Thyroid gland (tissue), 4 donors: ENCODE measurements around the gene PIK3CG. TPM values are rescaled to one million over a fixed set of nuclear protein-coding genes. Genes with fewer than 3 reads are reported as not detected.
"Not testable (repeated sequence)": the region's sequence is repeated elsewhere in the genome, so short reads cannot be mapped to it uniquely, and the experiment has no call there.

ENCODE experiments used
- DNase-seq, 2 donors: peaks; one replicate each; pipeline ENCODE4 v3.0.0-alpha.2; 2019
- H3K27ac ChIP-seq, 3 donors: fragments of 200-600 bp; sonication (generic); 1 replicate in 2 of 3; 2 replicates in 1 of 3; pipeline ENCODE4 v1.5.1; 2016 to 2019; ENCODE audit warnings: mild to moderate bottlenecking in 1 of 3, moderate library complexity in 1 of 3
- H3K27me3 ChIP-seq: fragments of 200-600 bp; sonication (generic); one replicate; pipeline ENCODE4 v1.5.1; 2019
- H3K36me3 ChIP-seq, 2 donors: fragments of 200-600 bp; sonication (generic); one replicate each; pipeline ENCODE4 v1.5.1; 2016 to 2019
- H3K4me1 ChIP-seq, 2 donors: fragments of 200-600 bp; sonication (generic); one replicate each; pipeline ENCODE4 v1.5.1; 2017 to 2019
- H3K4me3 ChIP-seq, 3 donors: fragments of 200-600 bp; sonication (generic); replicated peaks in 1 of 3; 1 replicate in 2 of 3; 2 replicates in 1 of 3; pipeline ENCODE4 v1.5.1; 2016; ENCODE audit warnings: mild to moderate bottlenecking in 1 of 3
- H3K9me3 ChIP-seq: fragments of 200-600 bp; sonication (generic); one replicate; pipeline ENCODE4 v1.5.1; 2017
- CTCF ChIP-seq, 6 experiments: fragments of 200-600 bp in 3 of 6; fragments of 450-650 bp in 3 of 6; sonication (generic) in 3 of 6; IDR thresholded peaks; one replicate each; pipeline ENCODE4 v1.5.1; 2016 to 2019; ENCODE audit warnings: antibody characterized with exemption in 6 of 6, mild to moderate bottlenecking in 2 of 6, inconsistent platforms in 1 of 6, moderate library complexity in 1 of 6
- POLR2A ChIP-seq, 2 donors: fragments of 450-650 bp; IDR thresholded peaks; one replicate each; pipeline ENCODE4 v1.6.1; 2017; ENCODE audit warnings: antibody characterized with exemption in 2 of 2, mild to moderate bottlenecking in 2 of 2, moderate library complexity in 1 of 2
- WGBS, 2 donors: methylation state at CpG; one replicate each; pipeline ENCODE4 v1.1.5; 2017; 5-methylcytosine and 5-hydroxymethylcytosine counted together
- intact Hi-C: fragments of 100-400 bp; cut with DNase I; formaldehyde crosslinking; loops from one replicate; pipeline ENCODE4 v1.15.1; 2023
- total RNA-seq, 4 donors: library from RNA; depleted of rRNA; stranded (reverse); fragments of >200 nt; gene quantifications; one replicate each; pipeline ENCODE4 v1.2.3, GENCODE V29; 2016

Gene PIK3CG
- total RNA-seq, 4 donors from 2014 or later, result 2.2 to 4.3 (median 2.5) TPM

GRCh38 chr7:106820321-106821217, 44.5 kb upstream of the PIK3CG start:
- intact Hi-C loops, result no loop called here

GRCh38 chr7:106823631-106824030, 41.5 kb upstream of the PIK3CG start:
- intact Hi-C loops, result no loop called here
- Histone ChIP-seq H3K36me3 (no peaks in the 10 kb centered on the region), H3K4me1 (no peaks in the 10 kb centered on the region), H3K9me3 (no peaks in the 10 kb centered on the region), H3K27ac (no peak overlapping the region), H3K4me3 (no peak overlapping the region), H3K27me3 (no peaks in the 10 kb centered on the region)
- DNase-seq, result no peak
- TF ChIP-seq CTCF (IDR thresholded peaks at IDR 0.05) (no peak), POLR2A (IDR thresholded peaks at IDR 0.05) (no peak)

More at GRCh38 chr7:106820321-106821217, 44.5 kb upstream of the PIK3CG start:
- no peak for DNase-seq
- Histone ChIP-seq H3K36me3 (no peaks in the 10 kb centered on the region), H3K27me3 (no peaks in the 10 kb centered on the region), H3K4me1 (peaks cover 0 to 7% of the 10 kb centered on the region in 2 donors), H3K9me3 (no peaks in the 10 kb centered on the region), H3K4me3 (no peak overlapping the region), H3K27ac (no peak overlapping the region)
- no peak for TF ChIP-seq POLR2A (IDR thresholded peaks at IDR 0.05)
- no peak for TF ChIP-seq CTCF (IDR thresholded peaks at IDR 0.05)
- 90 to 96% methylated on average over 4 of the region's 4 CpGs for WGBS, 2 donors

GRCh38 chr7:106824458-106824857, 40.6 kb upstream of the PIK3CG start:
- Histone ChIP-seq H3K27me3 (no peaks in the 10 kb centered on the region), H3K36me3 (no peaks in the 10 kb centered on the region), H3K27ac (no peak overlapping the region), H3K4me3 (no peak overlapping the region), H3K9me3 (no peaks in the 10 kb centered on the region), H3K4me1 (no peaks in the 10 kb centered on the region)
- no peak for TF ChIP-seq POLR2A (IDR thresholded peaks at IDR 0.05)
- no peak for DNase-seq
- 95 to 96% methylated on average over 4 of the region's 4 CpGs for WGBS, 2 donors
- intact Hi-C loops, result no loop called here

GRCh38 chr7:106827626-106828025, 37.5 kb upstream of the PIK3CG start:
- intact Hi-C loops, result no loop called here
- H3K4me1 ChIP-seq, result no peaks in the 10 kb centered on the region
- H3K4me3 ChIP-seq, result no peak overlapping the region
- no peak for DNase-seq
- H3K27ac ChIP-seq, result no peak overlapping the region
- H3K36me3 ChIP-seq, result no peaks in the 10 kb centered on the region
- H3K27me3 ChIP-seq, result no peaks in the 10 kb centered on the region
- WGBS, 2 donors, result 80 to 87% methylated on average over 2 of the region's 2 CpGs
- no peak for TF ChIP-seq CTCF (IDR thresholded peaks at IDR 0.05)
- TF ChIP-seq POLR2A (IDR thresholded peaks at IDR 0.05), result no peak
- H3K9me3 ChIP-seq, result no peaks in the 10 kb centered on the region

- Histone ChIP-seq H3K9me3 (no peaks in the 10 kb centered on the region), H3K4me1 (no peaks in the 10 kb centered on the region), H3K36me3 (no peaks in the 10 kb centered on the region), H3K27me3 (no peaks in the 10 kb centered on the region), H3K27ac (no peak overlapping the region), H3K4me3 (no peak overlapping the region)
- 92 to 95% methylated on average over 7 of the region's 7 CpGs for WGBS, 2 donors
- no peak for TF ChIP-seq POLR2A (IDR thresholded peaks at IDR 0.05)
- no peak for TF ChIP-seq CTCF (IDR thresholded peaks at IDR 0.05)
- DNase-seq, result no peak
- intact Hi-C loops, result no loop called here
Measured at GRCh38 chr7:106829496-106829895, 35.6 kb upstream of the PIK3CG start.

- H3K36me3 ChIP-seq, H3K4me3 ChIP-seq, H3K9me3 ChIP-seq, H3K27me3 ChIP-seq, H3K4me1 ChIP-seq, H3K27ac ChIP-seq, DNase-seq, intact Hi-C loops: not testable (repeated sequence)
- WGBS, 2 donors, result 90 to 95% methylated on average over 9 of the region's 9 CpGs
Measured at GRCh38 chr7:106830896-106831295, 34.2 kb upstream of the PIK3CG start.
